ENCODE data around the gene FBXO21. TPM values are rescaled to one million over a fixed set of nuclear protein-coding genes. Genes with fewer than 3 reads are reported as not detected.
"Not testable (repeated sequence)": the region's sequence is repeated elsewhere in the genome, so short reads cannot be mapped to it uniquely, and the experiment has no call there.

Gene FBXO21
- total RNA-seq, 2 experiments from 2014 or later = 21.7 to 26.2 TPM

GRCh38 chr12:117213295-117213808 lies 23.1 kb upstream of the FBXO21 start:
- Mint-ChIP-seq H3K9me3 (ENCODE audit: low read depth) (no peaks in the 10 kb centered on the region), H3K27me3 (peaks cover 21% of the 10 kb centered on the region), H3K27ac (no peak overlapping the region), H3K4me3 (no peak overlapping the region), H3K36me3 (no peaks in the 10 kb centered on the region), H3K4me1 (no peaks in the 10 kb centered on the region)
- no peak for DNase-seq
- CTCF ChIA-PET = interaction anchor here (0.8 to 1.9 kb wide), 7 partner anchors 11 to 644 kb away, joined by 3 to 9 read pairs (median 4); no protein-coding TSS in a partner anchor
- ATAC-seq = no peak

GRCh38 chr12:117212563-117213190 lies 22.4 kb upstream of the FBXO21 start:
- Mint-ChIP-seq H3K27ac (no peak overlapping the region), H3K4me3 (no peak overlapping the region), H3K4me1 (no peaks in the 10 kb centered on the region), H3K36me3 (no peaks in the 10 kb centered on the region), H3K9me3 (ENCODE audit: low read depth) (no peaks in the 10 kb centered on the region), H3K27me3 (peaks cover 21% of the 10 kb centered on the region)
- peak; percentile 70 for DNase-seq
- CTCF ChIA-PET = interaction anchor here (1.2 to 1.9 kb wide), 6 partner anchors 12 to 644 kb away, joined by 3 to 9 read pairs (median 6); no protein-coding TSS in a partner anchor
- peak; percentile 58 for ATAC-seq

GRCh38 chr12:117210266-117210918 lies 20.1 kb upstream of the FBXO21 start:
- no peak overlapping the region for H3K4me3 Mint-ChIP-seq
- no peaks in the 10 kb centered on the region for H3K36me3 Mint-ChIP-seq
- H3K4me1 Mint-ChIP-seq = no peaks in the 10 kb centered on the region
- CTCF ChIA-PET = interaction anchor here (0.9 to 1.6 kb wide), 3 partner anchors 10 to 627 kb away, joined by 3 to 5 read pairs (median 4); no protein-coding TSS in a partner anchor
- ATAC-seq = no peak
- H3K9me3 Mint-ChIP-seq (ENCODE audit: low read depth) = no peaks in the 10 kb centered on the region
- H3K27ac Mint-ChIP-seq = no peak overlapping the region
- no peak for DNase-seq
- H3K27me3 Mint-ChIP-seq = peaks cover 20% of the 10 kb centered on the region

GRCh38 chr12:117209626-117210025 lies 19.4 kb upstream of the FBXO21 start:
- H3K4me1 Mint-ChIP-seq = no peaks in the 10 kb centered on the region
- CTCF ChIA-PET = no interaction called here
- no peak overlapping the region for H3K4me3 Mint-ChIP-seq
- H3K36me3 Mint-ChIP-seq = no peaks in the 10 kb centered on the region
- peaks cover 26% of the 10 kb centered on the region for H3K27me3 Mint-ChIP-seq
- DNase-seq (no peak), ATAC-seq (no peak)
- H3K27ac Mint-ChIP-seq = no peak overlapping the region
- no peaks in the 10 kb centered on the region for H3K9me3 Mint-ChIP-seq (ENCODE audit: low read depth)

- H3K27ac Mint-ChIP-seq = no peak overlapping the region
- H3K4me1 Mint-ChIP-seq = no peaks in the 10 kb centered on the region
- peaks cover 29% of the 10 kb centered on the region for H3K27me3 Mint-ChIP-seq
- DNase-seq = no peak
- CTCF ChIA-PET = interaction anchor here (0.6 kb wide), 1 partner anchor 835 kb away, joined by 3 read pairs; no protein-coding TSS in a partner anchor
- H3K4me3 Mint-ChIP-seq = no peak overlapping the region
- H3K9me3 Mint-ChIP-seq (ENCODE audit: low read depth) = no peaks in the 10 kb centered on the region
- H3K36me3 Mint-ChIP-seq = no peaks in the 10 kb centered on the region
- ATAC-seq = no peak
Measured at GRCh38 chr12:117208811-117209455, 18.7 kb upstream of the FBXO21 start.

- H3K36me3 Mint-ChIP-seq = no peaks in the 10 kb centered on the region
- no peak overlapping the region for H3K4me3 Mint-ChIP-seq
- CTCF ChIA-PET = interaction anchor here (0.6 kb wide), 1 partner anchor 835 kb away, joined by 3 read pairs; no protein-coding TSS in a partner anchor
- ATAC-seq (no peak), DNase-seq (no peak)
- H3K4me1 Mint-ChIP-seq = no peaks in the 10 kb centered on the region
- no peak overlapping the region for H3K27ac Mint-ChIP-seq
- H3K27me3 Mint-ChIP-seq = peaks cover 29% of the 10 kb centered on the region
- no peaks in the 10 kb centered on the region for H3K9me3 Mint-ChIP-seq (ENCODE audit: low read depth)
Measured at GRCh38 chr12:117208206-117208605, 17.9 kb upstream of the FBXO21 start.

GRCh38 chr12:117207675-117208074 lies 17.4 kb upstream of the FBXO21 start:
- CTCF ChIA-PET = no interaction called here
- ATAC-seq = no peak
- H3K4me3 Mint-ChIP-seq = no peak overlapping the region

GRCh38 chr12:117202556-117202955 lies 12.3 kb upstream of the FBXO21 start:
- Mint-ChIP-seq H3K4me3 (no peak overlapping the region), H3K36me3 (no peaks in the 10 kb centered on the region)

More at GRCh38 chr12:117207675-117208074, 17.4 kb upstream of the FBXO21 start:
- Mint-ChIP-seq H3K36me3 (no peaks in the 10 kb centered on the region), H3K4me1 (no peaks in the 10 kb centered on the region), H3K9me3 (ENCODE audit: low read depth) (no peaks in the 10 kb centered on the region), H3K27me3 (peaks cover 25% of the 10 kb centered on the region), H3K27ac (no peak overlapping the region)
- DNase-seq = no peak

GRCh38 chr12:117202033-117202432 lies 11.8 kb upstream of the FBXO21 start:
- Mint-ChIP-seq H3K4me1 (no peaks in the 10 kb centered on the region), H3K27ac (no peak overlapping the region), H3K36me3 (no peaks in the 10 kb centered on the region), H3K27me3 (peaks cover 30% of the 10 kb centered on the region), H3K4me3 (no peak overlapping the region), H3K9me3 (ENCODE audit: low read depth) (no peaks in the 10 kb centered on the region)
- no peak for DNase-seq
- no peak for ATAC-seq
- CTCF ChIA-PET = interaction anchor here (0.7 kb wide), 1 partner anchor 278 kb away, joined by 4 read pairs; no protein-coding TSS in a partner anchor

More at GRCh38 chr12:117202556-117202955, 12.3 kb upstream of the FBXO21 start:
- CTCF ChIA-PET = no interaction called here
- Mint-ChIP-seq H3K27me3 (peaks cover 30% of the 10 kb centered on the region), H3K27ac (no peak overlapping the region), H3K9me3 (ENCODE audit: low read depth) (no peaks in the 10 kb centered on the region), H3K4me1 (no peaks in the 10 kb centered on the region)
- ATAC-seq (no peak), DNase-seq (no peak)

- H3K27me3 Mint-ChIP-seq = peaks cover 30% of the 10 kb centered on the region
- not testable (repeated sequence) for H3K4me1 Mint-ChIP-seq; H3K27ac Mint-ChIP-seq; H3K9me3 Mint-ChIP-seq (ENCODE audit: low read depth); DNase-seq; H3K4me3 Mint-ChIP-seq; H3K36me3 Mint-ChIP-seq; ATAC-seq
- CTCF ChIA-PET = interaction anchor here (0.6 to 2.5 kb wide), 2 partner anchors 12 to 432 kb away, joined by 3 to 9 read pairs; no protein-coding TSS in a partner anchor
Measured at GRCh38 chr12:117199956-117200744, 9.9 kb upstream of the FBXO21 start.

GRCh38 chr12:117196334-117196733 lies 6.1 kb upstream of the FBXO21 start:
- H3K36me3 Mint-ChIP-seq; ATAC-seq; H3K4me3 Mint-ChIP-seq; DNase-seq; H3K9me3 Mint-ChIP-seq (ENCODE audit: low read depth); H3K4me1 Mint-ChIP-seq; H3K27ac Mint-ChIP-seq: not testable (repeated sequence)
- H3K27me3 Mint-ChIP-seq = peaks cover 27% of the 10 kb centered on the region
- CTCF ChIA-PET = interaction anchor here (1.4 kb wide), 1 partner anchor 40 kb away, joined by 4 read pairs; no protein-coding TSS in a partner anchor

- H3K4me1 Mint-ChIP-seq; CTCF ChIA-PET; H3K9me3 Mint-ChIP-seq (ENCODE audit: low read depth): not testable (repeated sequence)
Measured at GRCh38 chr12:117195027-117195426, 4.8 kb upstream of the FBXO21 start.

GRCh38 chr12:117193903-117194302 lies 3.6 kb upstream of the FBXO21 start:
- H3K27ac Mint-ChIP-seq = no peak overlapping the region
- peaks cover 9% of the 10 kb centered on the region for H3K4me1 Mint-ChIP-seq
- DNase-seq = no peak
- H3K4me3 Mint-ChIP-seq = no peak overlapping the region
- ATAC-seq = no peak
- H3K36me3 Mint-ChIP-seq = peaks cover 3% of the 10 kb centered on the region
- H3K9me3 Mint-ChIP-seq (ENCODE audit: low read depth) = peaks cover 4% of the 10 kb centered on the region
- CTCF ChIA-PET = no interaction called here
- H3K27me3 Mint-ChIP-seq = peaks cover 23% of the 10 kb centered on the region

More at GRCh38 chr12:117195027-117195426, 4.8 kb upstream of the FBXO21 start:
- ATAC-seq, H3K4me3 Mint-ChIP-seq, DNase-seq, H3K36me3 Mint-ChIP-seq, H3K27ac Mint-ChIP-seq: not testable (repeated sequence)
- peaks cover 23% of the 10 kb centered on the region for H3K27me3 Mint-ChIP-seq

Measured in activated CD8-positive, alpha-beta memory T cell treated with anti-CD3 and anti-CD28 coated beads, Interleukin-2, amount 10 ng/mL, durations not matched to agents 7 days and 5 days (primary cell).